Measurements from ENCODE around the gene USH2A.

DNA sequence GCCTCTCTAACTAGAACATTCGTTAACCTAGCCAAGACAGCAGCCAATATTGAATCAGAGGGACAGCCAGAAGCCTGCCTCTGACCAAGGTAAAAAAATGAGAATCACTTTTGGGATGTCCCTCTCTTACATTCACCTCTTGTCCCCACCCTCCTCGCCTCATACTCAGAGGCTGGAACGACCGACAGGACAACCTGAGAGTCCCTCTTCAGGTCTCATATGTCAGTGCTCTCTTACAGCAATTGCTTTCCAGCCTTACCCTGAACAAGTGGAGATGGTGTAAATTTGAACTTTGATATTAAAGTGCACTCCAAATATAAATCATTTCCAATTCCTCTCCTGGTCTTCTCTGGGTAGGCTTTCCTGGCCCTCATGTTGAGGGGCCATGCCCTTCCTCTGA, 528.6 kb downstream of the USH2A start:
- TF ChIP-seq CTCF (IDR thresholded peaks at IDR 0.05; ENCODE audit: insufficient read depth, low read depth, low read length) (no peak), EZH2 (IDR thresholded peaks at IDR 0.05; ENCODE audit: insufficient read depth, low read length) (no peak)
